NCI-H345 treated with DMSO at 0.1 percent for 48 hours (cell line): ENCODE data around the gene EZH2.

Experiments used
- DNase-seq: peaks from one replicate; lab custom pipeline; 2025; ENCODE audit not compliant: unreplicated experiment; lab: John Stamatoyannopoulos, UW

The EZH2 gene

GRCh38 chr7:148811892-148812291 lies 72.2 kb downstream of the EZH2 start:
- no peak for DNase-seq

- no peak for DNase-seq
Observed at GRCh38 chr7:148809856-148810255, 74.2 kb downstream of the EZH2 start.

GRCh38 chr7:148807436-148807835 lies 76.7 kb downstream of the EZH2 start:
- DNase-seq = no peak

- DNase-seq = no peak
Observed at GRCh38 chr7:148806187-148806586, 77.9 kb downstream of the EZH2 start.

- no peak for DNase-seq
Observed at GRCh38 chr7:148804343-148805235, 79.5 kb downstream of the EZH2 start.

DNA sequence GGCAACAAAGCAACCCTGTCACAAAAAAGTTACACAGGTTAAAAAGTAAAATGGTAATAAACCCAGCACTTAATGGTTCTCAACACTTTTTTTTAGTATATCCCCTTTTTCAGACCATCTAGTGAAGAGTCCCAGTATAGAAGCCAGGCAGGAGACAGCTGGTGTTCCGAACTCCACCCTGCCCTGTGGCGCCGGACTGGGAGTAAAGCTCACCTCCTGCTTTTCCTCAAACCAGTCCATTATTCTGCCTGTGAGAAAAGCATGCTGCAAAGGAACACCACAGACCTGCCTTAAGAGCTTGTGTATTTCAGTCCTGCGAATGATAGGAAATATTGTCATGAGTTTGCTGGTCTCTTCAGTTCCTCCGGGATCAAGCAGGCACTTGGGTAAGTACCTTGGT lies 81.0 kb downstream of the EZH2 start:
- DNase-seq = no peak

DNA sequence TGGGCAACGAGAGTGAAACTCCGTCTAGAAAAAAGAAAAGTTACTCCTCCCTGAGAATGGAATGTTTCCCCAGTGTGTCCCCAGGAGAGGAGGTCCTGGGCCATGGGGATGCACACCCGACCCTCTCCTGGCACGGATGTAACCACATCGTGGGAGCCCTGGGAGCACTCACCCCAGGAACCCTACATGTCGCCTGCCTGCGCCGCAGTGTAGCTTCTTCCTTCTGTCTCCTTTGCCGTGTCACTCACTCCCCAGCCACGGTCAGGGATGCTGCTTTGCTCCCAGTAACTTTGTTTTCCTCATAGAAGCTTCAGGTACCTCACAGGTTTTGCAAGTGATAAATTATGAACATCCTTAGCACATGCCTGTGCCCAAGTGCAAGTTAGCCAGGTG lies 82.0 kb downstream of the EZH2 start:
- DNase-seq = no peak

DNA sequence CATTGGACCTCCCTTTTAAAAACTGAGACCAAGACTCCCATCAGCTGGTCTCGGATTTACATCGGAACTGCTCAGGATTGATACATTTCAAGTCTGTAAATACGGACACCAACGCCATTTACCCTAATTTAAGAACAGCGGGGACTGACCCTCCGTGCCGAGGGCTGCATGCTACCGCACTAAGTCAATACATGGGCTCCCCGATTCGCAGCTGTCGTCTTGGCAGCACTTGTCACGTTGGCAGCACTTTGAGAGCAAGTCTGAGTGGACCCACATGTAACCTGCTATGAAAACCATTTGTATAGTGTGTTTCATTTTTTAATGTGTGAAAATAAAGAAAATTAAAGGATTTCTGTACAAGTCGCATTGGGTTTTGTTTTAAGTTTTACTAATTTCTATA lies 83.4 kb downstream of the EZH2 start:
- no peak for DNase-seq

- no peak for DNase-seq
Observed at GRCh38 chr7:148799893-148800555, 84.1 kb downstream of the EZH2 start.

- DNase-seq = no peak
Observed at GRCh38 chr7:148796841-148797240, 87.2 kb downstream of the EZH2 start.

DNA sequence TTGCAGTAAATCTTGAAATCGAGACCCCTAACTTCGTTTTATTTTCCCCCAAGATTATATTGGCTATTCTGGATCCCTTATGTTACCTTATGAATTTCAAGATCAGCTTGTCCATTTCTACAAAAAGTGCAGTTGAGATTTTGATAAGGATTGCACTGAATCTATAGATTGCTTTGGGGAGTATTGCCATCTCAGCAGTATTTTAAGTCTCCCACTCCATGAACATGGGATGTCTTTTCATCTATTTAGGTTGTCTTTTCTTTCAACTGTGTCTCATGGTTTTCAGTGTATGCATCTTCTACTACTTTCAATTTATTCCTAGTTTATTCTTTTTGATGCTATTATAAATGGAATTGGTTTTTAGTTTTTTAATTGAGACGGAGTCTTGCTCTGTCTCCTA lies 89.6 kb downstream of the EZH2 start:
- no peak for DNase-seq

- no peak for DNase-seq
Observed at GRCh38 chr7:148793590-148793989, 90.5 kb downstream of the EZH2 start.

DNA sequence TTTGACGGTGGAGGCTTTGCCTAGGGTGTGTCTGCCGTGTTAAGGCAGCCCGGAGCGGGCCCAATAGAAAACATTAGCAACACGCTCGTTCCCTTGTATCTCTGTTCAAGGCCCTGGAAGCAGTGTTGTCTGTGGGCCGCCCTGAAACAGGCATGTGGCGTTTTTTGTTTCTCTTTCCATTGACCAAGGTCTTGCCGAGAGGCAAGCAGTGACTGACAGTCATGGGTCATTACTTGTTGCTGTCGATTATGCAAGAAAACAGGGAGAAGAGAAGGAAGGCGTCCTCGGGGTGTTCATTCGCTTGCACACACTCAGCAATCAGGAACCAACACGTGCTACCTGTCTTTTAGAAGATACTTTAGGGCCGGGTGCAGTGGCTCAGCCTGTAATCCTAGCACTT lies 92.5 kb downstream of the EZH2 start:
- no peak for DNase-seq

- DNase-seq = no peak
Observed at GRCh38 chr7:148790850-148791249, 93.2 kb downstream of the EZH2 start.

DNA sequence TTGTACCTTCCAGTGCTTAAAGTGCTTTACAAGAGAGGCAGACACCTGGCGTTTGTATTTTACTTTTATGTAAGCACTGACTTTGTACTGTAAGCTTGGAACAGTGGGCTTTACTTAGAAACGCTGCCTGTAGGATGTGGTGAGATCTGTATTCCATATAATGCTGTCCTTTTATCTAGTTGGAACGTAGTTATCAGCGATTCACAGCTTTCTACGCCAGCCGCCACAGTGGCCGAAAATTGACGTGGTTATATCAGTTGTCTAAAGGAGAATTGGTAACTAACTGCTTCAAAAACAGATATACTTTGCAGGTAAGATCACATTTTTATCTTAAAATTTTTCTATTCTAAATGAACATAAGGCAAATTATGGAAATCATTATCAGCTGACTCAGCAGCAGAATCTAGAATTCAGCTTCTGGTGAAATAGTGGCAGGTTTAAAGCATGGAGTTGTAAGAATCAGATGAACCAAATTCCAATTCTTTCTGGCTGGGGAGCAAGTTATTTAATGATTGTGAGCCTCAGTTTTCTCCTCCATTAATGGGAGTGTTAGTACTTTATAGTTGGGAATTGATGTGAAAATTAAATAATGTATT lies 93.9 kb downstream of the EZH2 start:
- DNase-seq = no peak

GRCh38 chr7:148789220-148789619 lies 94.9 kb downstream of the EZH2 start:
- no peak for DNase-seq

GRCh38 chr7:148787571-148788295 lies 96.4 kb downstream of the EZH2 start:
- no peak for DNase-seq

DNA sequence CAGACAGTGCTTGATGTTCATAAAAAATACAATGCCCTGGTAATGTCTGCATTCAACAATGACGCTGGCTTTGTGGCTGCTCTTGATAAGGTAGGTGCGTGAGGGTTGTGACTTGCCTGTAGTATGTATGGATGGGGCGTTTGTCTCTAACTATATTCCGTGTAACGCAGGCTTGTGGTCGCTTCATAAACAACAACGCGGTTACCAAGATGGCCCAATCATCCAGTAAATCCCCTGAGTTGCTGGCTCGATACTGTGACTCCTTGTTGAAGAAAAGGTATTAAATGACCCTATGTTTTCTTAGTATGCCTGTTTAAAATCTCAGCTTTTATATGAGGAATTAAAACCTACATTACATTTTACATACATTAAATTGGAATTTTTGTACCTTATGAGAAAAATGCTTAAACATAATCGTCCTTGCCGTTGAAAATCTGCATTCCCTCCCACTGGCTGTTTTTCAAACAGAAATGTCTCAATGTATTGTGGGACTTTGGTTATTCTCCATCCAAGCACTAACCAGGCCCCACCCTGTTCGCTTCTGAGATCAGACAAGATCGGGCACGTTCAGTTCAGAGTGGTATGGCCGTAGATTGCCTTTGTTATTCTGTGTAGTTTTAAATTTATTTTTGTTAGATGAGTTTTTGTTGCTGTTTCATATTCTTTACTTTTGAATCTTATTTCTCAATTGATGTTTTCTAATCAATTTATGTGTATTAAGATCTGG lies 100.1 kb downstream of the EZH2 start:
- peak; percentile 2 for DNase-seq

- no peak for DNase-seq
Observed at GRCh38 chr7:148782757-148783456, 101.2 kb downstream of the EZH2 start.

GRCh38 chr7:148774471-148774870 lies 109.6 kb downstream of the EZH2 start:
- DNase-seq = no peak
